ENCODE data around the gene NCAPH2. TPM values are rescaled to one million over a fixed set of nuclear protein-coding genes. Genes with fewer than 3 reads are reported as not detected.

Gene NCAPH2
- total and polyA plus RNA-seq, 2 of the 13 experiments (the other 11 are each of a cell fraction or from before 2014, with no cell fraction given), result 28.1 to 64.4 TPM

DNA sequence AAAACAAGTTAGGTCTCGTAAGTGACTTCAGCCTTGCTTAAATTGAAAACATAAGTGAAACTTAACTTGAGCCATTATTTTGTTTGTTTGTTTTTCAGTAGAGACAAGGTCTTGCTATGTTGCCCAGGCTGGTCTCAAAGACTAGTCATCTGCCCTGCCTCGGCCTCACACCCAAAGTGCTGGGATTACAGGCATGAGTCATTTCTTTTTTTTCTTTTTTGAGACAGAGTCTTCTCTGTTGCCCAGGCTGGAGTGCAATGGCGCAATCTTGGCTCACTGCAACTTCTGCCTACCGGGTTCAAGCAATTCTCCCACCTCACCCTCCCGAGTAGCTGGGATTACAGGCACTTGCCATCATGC is 33.6 kb downstream of the NCAPH2 start (continued):
- TF ChIP-seq FOSL2 (CRISPR knock-in tag; IDR thresholded peaks at IDR 0.05) (peak; percentile 97), SAP130 (CRISPR knock-in tag; IDR thresholded peaks at IDR 0.05; ENCODE audit: low read depth) (peak; percentile 41), ZNF292 (CRISPR knock-in tag; IDR thresholded peaks at IDR 0.05; ENCODE audit: borderline replicate concordance, low read depth) (0 out of 2 replicates have a peak, but pooled peaks have one; percentile 37), CEBPB (IDR thresholded peaks at IDR 0.05; ENCODE audit: borderline replicate concordance, low read depth, low read length) (peak; percentile 82), ZMYM2 (CRISPR knock-in tag; IDR thresholded peaks at IDR 0.05) (0 out of 2 replicates have a peak, but pooled peaks have one; percentile 14), RXRB (CRISPR knock-in tag; IDR thresholded peaks at IDR 0.05; ENCODE audit: borderline replicate concordance) (0 out of 2 replicates have a peak, but pooled peaks have one; percentile 32), ADNP (CRISPR knock-in tag; IDR thresholded peaks at IDR 0.05) (0 out of 2 replicates have a peak, but pooled peaks have one; percentile 12), JUND (CRISPR knock-in tag; IDR thresholded peaks at IDR 0.05) (peak; percentile 48; the same call in 1 of the 2 replicates), TEAD3 (CRISPR knock-in tag; optimal IDR thresholded peaks at IDR 0.05; ENCODE audit: borderline replicate concordance) (peak; percentile 33), ZNF644 (CRISPR knock-in tag; IDR thresholded peaks at IDR 0.05; ENCODE audit: low read depth) (0 out of 2 replicates have a peak, but pooled peaks have one; percentile 43), CEBPG (CRISPR knock-in tag; IDR thresholded peaks at IDR 0.05) (peak; percentile 79), ZMYM3 (CRISPR knock-in tag; IDR thresholded peaks at IDR 0.05) (peak; percentile 84)
- TF ChIP-seq, protein P1, sequence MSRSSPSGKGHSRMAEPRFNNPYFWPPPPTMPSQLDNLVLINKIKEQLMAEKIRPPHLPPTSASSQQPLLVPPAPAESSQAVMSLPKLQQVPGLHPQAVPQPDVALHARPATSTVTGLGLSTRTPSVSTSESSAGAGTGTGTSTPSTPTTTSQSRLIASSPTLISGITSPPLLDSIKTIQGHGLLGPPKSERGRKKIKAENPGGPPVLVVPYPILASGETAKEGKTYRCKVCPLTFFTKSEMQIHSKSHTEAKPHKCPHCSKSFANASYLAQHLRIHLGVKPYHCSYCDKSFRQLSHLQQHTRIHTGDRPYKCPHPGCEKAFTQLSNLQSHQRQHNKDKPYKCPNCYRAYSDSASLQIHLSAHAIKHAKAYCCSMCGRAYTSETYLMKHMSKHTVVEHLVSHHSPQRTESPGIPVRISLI (CRISPR knock-in tag; IDR thresholded peaks at IDR 0.05; ENCODE audit: borderline replicate concordance), result peak; percentile 81; the same call in 1 of the 2 replicates
- TF ChIP-seq, protein P2, sequence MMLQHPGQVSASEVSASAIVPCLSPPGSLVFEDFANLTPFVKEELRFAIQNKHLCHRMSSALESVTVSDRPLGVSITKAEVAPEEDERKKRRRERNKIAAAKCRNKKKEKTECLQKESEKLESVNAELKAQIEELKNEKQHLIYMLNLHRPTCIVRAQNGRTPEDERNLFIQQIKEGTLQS (CRISPR knock-in tag; IDR thresholded peaks at IDR 0.05), result peak; percentile 73
- TF ChIP-seq, protein P3, sequence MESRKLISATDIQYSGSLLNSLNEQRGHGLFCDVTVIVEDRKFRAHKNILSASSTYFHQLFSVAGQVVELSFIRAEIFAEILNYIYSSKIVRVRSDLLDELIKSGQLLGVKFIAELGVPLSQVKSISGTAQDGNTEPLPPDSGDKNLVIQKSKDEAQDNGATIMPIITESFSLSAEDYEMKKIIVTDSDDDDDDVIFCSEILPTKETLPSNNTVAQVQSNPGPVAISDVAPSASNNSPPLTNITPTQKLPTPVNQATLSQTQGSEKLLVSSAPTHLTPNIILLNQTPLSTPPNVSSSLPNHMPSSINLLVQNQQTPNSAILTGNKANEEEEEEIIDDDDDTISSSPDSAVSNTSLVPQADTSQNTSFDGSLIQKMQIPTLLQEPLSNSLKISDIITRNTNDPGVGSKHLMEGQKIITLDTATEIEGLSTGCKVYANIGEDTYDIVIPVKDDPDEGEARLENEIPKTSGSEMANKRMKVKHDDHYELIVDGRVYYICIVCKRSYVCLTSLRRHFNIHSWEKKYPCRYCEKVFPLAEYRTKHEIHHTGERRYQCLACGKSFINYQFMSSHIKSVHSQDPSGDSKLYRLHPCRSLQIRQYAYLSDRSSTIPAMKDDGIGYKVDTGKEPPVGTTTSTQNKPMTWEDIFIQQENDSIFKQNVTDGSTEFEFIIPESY (CRISPR knock-in tag; IDR thresholded peaks at IDR 0.05), result 0 out of 2 replicates have a peak, but pooled peaks have one; percentile 8
- TF ChIP-seq, protein P4, sequence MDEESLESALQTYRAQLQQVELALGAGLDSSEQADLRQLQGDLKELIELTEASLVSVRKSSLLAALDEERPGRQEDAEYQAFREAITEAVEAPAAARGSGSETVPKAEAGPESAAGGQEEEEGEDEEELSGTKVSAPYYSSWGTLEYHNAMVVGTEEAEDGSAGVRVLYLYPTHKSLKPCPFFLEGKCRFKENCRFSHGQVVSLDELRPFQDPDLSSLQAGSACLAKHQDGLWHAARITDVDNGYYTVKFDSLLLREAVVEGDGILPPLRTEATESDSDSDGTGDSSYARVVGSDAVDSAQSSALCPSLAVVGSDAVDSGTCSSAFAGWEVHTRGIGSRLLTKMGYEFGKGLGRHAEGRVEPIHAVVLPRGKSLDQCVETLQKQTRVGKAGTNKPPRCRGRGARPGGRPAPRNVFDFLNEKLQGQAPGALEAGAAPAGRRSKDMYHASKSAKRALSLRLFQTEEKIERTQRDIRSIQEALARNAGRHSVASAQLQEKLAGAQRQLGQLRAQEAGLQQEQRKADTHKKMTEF (CRISPR knock-in tag; IDR thresholded peaks at IDR 0.05), result peak; percentile 44; the same call in 1 of the 2 replicates
- TF ChIP-seq, protein P5, sequence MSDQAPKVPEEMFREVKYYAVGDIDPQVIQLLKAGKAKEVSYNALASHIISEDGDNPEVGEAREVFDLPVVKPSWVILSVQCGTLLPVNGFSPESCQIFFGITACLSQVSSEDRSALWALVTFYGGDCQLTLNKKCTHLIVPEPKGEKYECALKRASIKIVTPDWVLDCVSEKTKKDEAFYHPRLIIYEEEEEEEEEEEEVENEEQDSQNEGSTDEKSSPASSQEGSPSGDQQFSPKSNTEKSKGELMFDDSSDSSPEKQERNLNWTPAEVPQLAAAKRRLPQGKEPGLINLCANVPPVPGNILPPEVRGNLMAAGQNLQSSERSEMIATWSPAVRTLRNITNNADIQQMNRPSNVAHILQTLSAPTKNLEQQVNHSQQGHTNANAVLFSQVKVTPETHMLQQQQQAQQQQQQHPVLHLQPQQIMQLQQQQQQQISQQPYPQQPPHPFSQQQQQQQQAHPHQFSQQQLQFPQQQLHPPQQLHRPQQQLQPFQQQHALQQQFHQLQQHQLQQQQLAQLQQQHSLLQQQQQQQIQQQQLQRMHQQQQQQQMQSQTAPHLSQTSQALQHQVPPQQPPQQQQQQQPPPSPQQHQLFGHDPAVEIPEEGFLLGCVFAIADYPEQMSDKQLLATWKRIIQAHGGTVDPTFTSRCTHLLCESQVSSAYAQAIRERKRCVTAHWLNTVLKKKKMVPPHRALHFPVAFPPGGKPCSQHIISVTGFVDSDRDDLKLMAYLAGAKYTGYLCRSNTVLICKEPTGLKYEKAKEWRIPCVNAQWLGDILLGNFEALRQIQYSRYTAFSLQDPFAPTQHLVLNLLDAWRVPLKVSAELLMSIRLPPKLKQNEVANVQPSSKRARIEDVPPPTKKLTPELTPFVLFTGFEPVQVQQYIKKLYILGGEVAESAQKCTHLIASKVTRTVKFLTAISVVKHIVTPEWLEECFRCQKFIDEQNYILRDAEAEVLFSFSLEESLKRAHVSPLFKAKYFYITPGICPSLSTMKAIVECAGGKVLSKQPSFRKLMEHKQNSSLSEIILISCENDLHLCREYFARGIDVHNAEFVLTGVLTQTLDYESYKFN (CRISPR knock-in tag; conservative IDR thresholded peaks at IDR 0.05), result 0 out of 2 replicates have a peak, but pooled peaks have one; percentile 29
- TF ChIP-seq, protein P6, sequence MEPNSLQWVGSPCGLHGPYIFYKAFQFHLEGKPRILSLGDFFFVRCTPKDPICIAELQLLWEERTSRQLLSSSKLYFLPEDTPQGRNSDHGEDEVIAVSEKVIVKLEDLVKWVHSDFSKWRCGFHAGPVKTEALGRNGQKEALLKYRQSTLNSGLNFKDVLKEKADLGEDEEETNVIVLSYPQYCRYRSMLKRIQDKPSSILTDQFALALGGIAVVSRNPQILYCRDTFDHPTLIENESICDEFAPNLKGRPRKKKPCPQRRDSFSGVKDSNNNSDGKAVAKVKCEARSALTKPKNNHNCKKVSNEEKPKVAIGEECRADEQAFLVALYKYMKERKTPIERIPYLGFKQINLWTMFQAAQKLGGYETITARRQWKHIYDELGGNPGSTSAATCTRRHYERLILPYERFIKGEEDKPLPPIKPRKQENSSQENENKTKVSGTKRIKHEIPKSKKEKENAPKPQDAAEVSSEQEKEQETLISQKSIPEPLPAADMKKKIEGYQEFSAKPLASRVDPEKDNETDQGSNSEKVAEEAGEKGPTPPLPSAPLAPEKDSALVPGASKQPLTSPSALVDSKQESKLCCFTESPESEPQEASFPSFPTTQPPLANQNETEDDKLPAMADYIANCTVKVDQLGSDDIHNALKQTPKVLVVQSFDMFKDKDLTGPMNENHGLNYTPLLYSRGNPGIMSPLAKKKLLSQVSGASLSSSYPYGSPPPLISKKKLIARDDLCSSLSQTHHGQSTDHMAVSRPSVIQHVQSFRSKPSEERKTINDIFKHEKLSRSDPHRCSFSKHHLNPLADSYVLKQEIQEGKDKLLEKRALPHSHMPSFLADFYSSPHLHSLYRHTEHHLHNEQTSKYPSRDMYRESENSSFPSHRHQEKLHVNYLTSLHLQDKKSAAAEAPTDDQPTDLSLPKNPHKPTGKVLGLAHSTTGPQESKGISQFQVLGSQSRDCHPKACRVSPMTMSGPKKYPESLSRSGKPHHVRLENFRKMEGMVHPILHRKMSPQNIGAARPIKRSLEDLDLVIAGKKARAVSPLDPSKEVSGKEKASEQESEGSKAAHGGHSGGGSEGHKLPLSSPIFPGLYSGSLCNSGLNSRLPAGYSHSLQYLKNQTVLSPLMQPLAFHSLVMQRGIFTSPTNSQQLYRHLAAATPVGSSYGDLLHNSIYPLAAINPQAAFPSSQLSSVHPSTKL (CRISPR knock-in tag; IDR thresholded peaks at IDR 0.05), result peak; percentile 58; the same call in 1 of the 2 replicates

Data from HepG2 (cell line).